ENCODE data around the gene TINCR. TPM values are rescaled to one million over a fixed set of nuclear protein-coding genes. Genes with fewer than 3 reads are reported as not detected.

Gene TINCR
- total RNA-seq, 1 donor from 2014 or later = not detected

DNA sequence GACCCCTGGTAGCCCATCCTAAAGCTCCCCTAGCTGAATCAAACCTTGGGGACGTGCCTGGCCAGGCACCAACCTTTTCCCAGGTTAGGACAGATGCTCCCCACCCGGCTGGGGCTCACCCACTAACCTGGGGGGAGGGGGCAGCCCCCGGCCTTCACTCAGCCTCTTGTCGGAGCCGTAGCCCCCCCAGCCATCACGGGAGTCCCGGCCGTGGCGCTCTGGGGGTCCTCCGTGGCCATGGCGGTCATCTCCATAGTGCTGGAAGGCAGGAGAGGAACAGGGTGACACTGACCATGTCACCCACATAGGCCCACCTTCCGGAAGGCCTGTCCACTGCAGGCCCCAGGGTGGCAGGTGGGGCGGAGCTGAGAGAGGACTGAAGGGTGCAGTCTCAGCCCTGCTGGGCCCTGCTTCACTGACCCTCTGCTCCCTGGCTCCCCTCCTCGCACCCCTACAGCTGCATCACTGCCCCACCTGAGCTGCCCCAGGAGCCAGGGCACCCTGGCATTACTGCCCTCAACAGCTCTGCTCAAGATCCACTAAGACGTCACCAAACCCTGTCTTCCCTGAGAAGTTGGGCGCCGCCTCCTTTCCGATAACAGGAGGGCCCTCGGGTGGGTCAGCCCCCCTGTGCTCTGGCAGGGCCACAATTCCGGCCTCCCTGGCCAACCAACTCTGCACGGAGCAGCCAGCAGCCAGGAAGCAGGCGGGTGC is 22.6 kb upstream of the TINCR start:
- H3K4me1 ChIP-seq (ENCODE audit: control insufficient read depth in 3 of 3, insufficient read depth in 3 of 3, low read length in 3 of 3) = peaks cover 25 to 37% (median 28%) of the 10 kb centered on the region in 3 donors
- H3K36me3 ChIP-seq (ENCODE audit: control insufficient read depth in 3 of 3, insufficient read depth in 3 of 3, low read length in 3 of 3) = peaks cover 81 to 88% (median 86%) of the 10 kb centered on the region in 3 donors
- H3K27me3 ChIP-seq (ENCODE audit: control insufficient read depth in 3 of 3, insufficient read depth in 3 of 3, low read length in 3 of 3) = no peaks in the 10 kb centered on the region
- no peak overlapping the region for H3K27ac ChIP-seq (ENCODE audit: low read depth, low read length)
- H3K9ac ChIP-seq (ENCODE audit: low read depth in 1 of 3, low read length in 3 of 3) = no peak overlapping the region
- H3K4me3 ChIP-seq (ENCODE audit: low read length in 3 of 3) = no peak overlapping the region
- no peaks in the 10 kb centered on the region for H3K9me3 ChIP-seq (ENCODE audit: control insufficient read depth in 3 of 3, low read length in 3 of 3)

DNA sequence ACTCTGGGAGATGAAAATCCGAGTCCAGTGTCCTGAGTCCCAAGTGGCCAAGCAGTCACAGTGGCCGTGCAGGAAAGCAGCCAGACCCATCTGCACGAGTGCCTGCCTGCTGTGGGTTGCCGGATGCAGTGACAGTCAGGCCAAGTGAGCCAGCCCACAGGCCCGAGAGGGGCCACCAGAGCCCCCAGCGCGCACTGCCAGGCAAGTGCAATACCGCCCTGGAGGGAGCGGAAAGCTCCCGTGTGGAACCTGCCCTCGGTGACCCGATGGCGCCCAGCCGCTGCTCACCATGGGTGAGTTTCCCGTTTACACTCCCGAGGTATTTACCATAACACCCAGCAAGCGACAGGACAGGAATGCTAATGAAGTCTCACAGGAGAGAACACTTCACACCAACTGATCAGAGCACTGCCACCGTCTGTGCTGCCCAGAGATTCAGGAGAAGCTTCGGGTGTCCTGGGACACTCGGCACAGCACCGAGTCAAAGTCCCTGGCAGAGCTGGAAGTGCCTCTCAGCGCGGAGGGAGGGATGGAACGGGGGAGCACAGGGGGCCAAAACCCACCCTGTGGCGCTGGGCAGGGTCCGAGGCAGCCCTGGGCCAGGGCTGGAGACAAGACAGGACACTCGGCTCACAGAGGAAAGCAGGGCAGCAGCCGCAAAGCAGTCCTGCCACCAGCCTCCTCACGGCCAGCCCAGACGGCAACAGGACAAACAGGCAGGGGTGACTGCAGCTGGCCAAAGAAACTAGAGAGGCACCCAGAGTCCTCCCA is 21.3 kb upstream of the TINCR start:
- no peak overlapping the region for H3K4me3 ChIP-seq (ENCODE audit: low read length in 3 of 3)
- H3K36me3 ChIP-seq (ENCODE audit: control insufficient read depth in 3 of 3, insufficient read depth in 3 of 3, low read length in 3 of 3) = peaks cover 69 to 76% (median 74%) of the 10 kb centered on the region in 3 donors
- H3K27me3 ChIP-seq (ENCODE audit: control insufficient read depth in 3 of 3, insufficient read depth in 3 of 3, low read length in 3 of 3) = no peaks in the 10 kb centered on the region
- H3K27ac ChIP-seq (ENCODE audit: low read depth, low read length) = peak overlapping the region; percentile 25
- H3K9me3 ChIP-seq (ENCODE audit: control insufficient read depth in 3 of 3, low read length in 3 of 3) = no peaks in the 10 kb centered on the region
- peak overlapping the region in 2 of 3 donors; percentile 23 to 30 for H3K9ac ChIP-seq (ENCODE audit: low read depth in 1 of 3, low read length in 3 of 3)
- H3K4me1 ChIP-seq (ENCODE audit: control insufficient read depth in 3 of 3, insufficient read depth in 3 of 3, low read length in 3 of 3) = peaks cover 28 to 40% (median 33%) of the 10 kb centered on the region in 3 donors

DNA sequence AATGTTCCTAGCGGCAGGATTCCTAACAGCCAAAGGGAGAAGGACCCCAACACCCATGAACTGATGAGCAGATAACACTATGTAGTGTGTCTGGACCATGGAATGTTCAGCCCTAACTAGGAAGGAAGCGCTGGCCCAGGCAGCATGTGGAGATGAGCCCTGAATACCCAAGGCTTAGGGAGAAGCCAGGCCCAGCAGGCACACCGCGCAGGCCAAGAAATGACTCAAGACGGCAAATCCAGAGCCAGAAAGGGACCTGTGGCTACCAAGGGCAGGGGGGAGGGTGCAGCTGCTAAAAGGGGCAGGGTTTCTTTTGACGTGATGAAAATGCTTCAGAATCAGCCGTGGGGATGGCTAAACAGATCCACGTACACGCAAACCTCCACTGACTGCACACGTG is 20.7 kb upstream of the TINCR start:
- Histone ChIP-seq H3K4me3 (ENCODE audit: low read length in 3 of 3) (no peak overlapping the region), H3K4me1 (ENCODE audit: control insufficient read depth in 3 of 3, insufficient read depth in 3 of 3, low read length in 3 of 3) (peaks cover 28 to 40% (median 33%) of the 10 kb centered on the region in 3 donors), H3K27me3 (ENCODE audit: control insufficient read depth in 3 of 3, insufficient read depth in 3 of 3, low read length in 3 of 3) (no peaks in the 10 kb centered on the region), H3K9me3 (ENCODE audit: control insufficient read depth in 3 of 3, low read length in 3 of 3) (no peaks in the 10 kb centered on the region), H3K36me3 (ENCODE audit: control insufficient read depth in 3 of 3, insufficient read depth in 3 of 3, low read length in 3 of 3) (peaks cover 63 to 70% (median 68%) of the 10 kb centered on the region in 3 donors), H3K9ac (ENCODE audit: low read depth in 1 of 3, low read length in 3 of 3) (peak overlapping the region in 1 of 3 donors; percentile 30), H3K27ac (ENCODE audit: low read depth, low read length) (no peak overlapping the region)

DNA sequence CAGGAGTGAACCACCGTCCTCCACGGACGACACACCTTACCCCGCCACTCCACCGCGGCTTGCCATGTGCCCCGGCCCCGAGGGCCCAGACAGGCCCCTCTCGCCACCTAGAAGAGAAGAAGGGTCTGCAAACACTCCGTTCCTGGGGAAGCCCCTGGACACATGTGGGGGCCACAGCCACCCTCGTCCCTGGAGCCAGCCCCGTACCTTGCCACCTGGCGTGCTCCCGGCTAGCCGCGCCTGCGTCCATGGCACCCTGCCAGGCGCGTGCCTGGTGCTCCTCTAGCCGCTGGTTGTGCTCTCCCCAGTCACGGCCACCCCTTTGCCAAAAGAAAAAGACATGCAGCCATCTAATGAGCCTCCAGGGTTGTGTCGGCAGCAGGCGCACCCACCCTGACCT is 19.9 kb upstream of the TINCR start:
- Histone ChIP-seq H3K4me1 (ENCODE audit: control insufficient read depth in 3 of 3, insufficient read depth in 3 of 3, low read length in 3 of 3) (peaks cover 28 to 40% (median 33%) of the 10 kb centered on the region in 3 donors), H3K4me3 (ENCODE audit: low read length in 3 of 3) (no peak overlapping the region), H3K9me3 (ENCODE audit: control insufficient read depth in 3 of 3, low read length in 3 of 3) (no peaks in the 10 kb centered on the region), H3K9ac (ENCODE audit: low read depth in 1 of 3, low read length in 3 of 3) (no peak overlapping the region), H3K27me3 (ENCODE audit: control insufficient read depth in 3 of 3, insufficient read depth in 3 of 3, low read length in 3 of 3) (no peaks in the 10 kb centered on the region), H3K27ac (ENCODE audit: low read depth, low read length) (no peak overlapping the region), H3K36me3 (ENCODE audit: control insufficient read depth in 3 of 3, insufficient read depth in 3 of 3, low read length in 3 of 3) (peaks cover 55 to 62% (median 60%) of the 10 kb centered on the region in 3 donors)

DNA sequence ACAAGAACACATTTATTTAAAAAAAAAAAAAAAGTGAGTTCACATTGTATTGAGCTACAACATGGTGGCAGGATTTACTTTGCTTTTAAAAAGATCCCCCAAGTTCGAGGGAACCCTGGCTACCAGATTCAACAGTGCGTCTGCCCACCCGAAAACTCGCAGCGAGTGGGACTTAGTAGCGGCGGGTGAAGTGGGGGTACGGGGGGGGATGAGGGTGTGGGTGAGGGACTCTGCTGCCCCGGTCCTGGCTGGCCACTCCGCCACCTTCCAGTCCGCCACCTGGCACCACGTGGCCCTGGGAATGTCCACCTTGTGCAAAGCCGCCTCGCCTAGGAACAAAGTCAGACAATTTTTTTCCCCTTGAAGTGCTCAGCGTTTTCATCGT is 19.3 kb upstream of the TINCR start:
- Histone ChIP-seq H3K9ac (ENCODE audit: low read depth in 1 of 3, low read length in 3 of 3) (no peak overlapping the region), H3K36me3 (ENCODE audit: control insufficient read depth in 3 of 3, insufficient read depth in 3 of 3, low read length in 3 of 3) (peaks cover 52 to 59% (median 59%) of the 10 kb centered on the region in 3 donors), H3K27ac (ENCODE audit: low read depth, low read length) (no peak overlapping the region), H3K27me3 (ENCODE audit: control insufficient read depth in 3 of 3, insufficient read depth in 3 of 3, low read length in 3 of 3) (no peaks in the 10 kb centered on the region), H3K4me3 (ENCODE audit: low read length in 3 of 3) (no peak overlapping the region), H3K4me1 (ENCODE audit: control insufficient read depth in 3 of 3, insufficient read depth in 3 of 3, low read length in 3 of 3) (peaks cover 28 to 40% (median 33%) of the 10 kb centered on the region in 3 donors), H3K9me3 (ENCODE audit: control insufficient read depth in 3 of 3, low read length in 3 of 3) (no peaks in the 10 kb centered on the region)

DNA sequence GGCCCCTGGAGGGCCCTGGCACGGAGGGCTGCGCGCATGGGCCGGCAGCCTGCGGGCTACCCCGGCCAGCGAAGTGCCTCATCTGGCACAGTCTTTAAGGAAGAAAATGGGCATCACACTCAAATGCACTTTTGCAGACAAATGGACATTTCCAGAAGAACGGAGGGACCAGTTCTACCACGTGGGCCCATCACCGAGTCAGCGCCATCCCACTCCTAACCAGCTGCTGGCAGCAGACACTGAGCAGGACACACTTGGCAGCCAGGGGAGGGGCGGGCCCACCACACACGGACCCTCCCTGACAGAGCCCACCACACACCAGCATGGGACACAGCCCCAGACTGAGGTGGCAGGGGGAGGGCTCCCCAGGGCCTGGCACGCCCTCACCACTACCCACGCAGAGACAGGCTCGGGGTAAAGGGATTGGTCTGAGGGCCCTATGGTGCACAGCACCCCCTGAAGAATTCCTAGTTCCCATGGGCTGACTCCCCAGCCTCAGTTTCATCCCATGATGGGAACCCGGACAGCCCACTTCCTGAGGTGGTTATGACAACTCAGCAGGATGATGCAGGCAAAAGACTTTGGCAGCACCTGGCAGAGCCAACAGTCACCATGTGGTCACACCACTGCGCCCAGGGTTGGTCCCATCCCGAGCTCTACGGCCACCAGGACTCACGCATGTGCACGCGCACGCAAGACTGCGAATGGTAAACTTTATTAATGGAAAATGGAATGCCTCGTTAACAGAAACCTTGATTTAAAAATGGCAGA is 18.7 kb upstream of the TINCR start:
- Histone ChIP-seq H3K4me3 (ENCODE audit: low read length in 3 of 3) (peak overlapping the region in 1 of 3 donors; percentile 17), H3K9ac (ENCODE audit: low read depth in 1 of 3, low read length in 3 of 3) (peak overlapping the region in 2 of 3 donors; percentile 16 to 72), H3K27me3 (ENCODE audit: control insufficient read depth in 3 of 3, insufficient read depth in 3 of 3, low read length in 3 of 3) (no peaks in the 10 kb centered on the region), H3K27ac (ENCODE audit: low read depth, low read length) (peak overlapping the region; percentile 64), H3K36me3 (ENCODE audit: control insufficient read depth in 3 of 3, insufficient read depth in 3 of 3, low read length in 3 of 3) (peaks cover 50 to 55% (median 55%) of the 10 kb centered on the region in 3 donors), H3K9me3 (ENCODE audit: control insufficient read depth in 3 of 3, low read length in 3 of 3) (no peaks in the 10 kb centered on the region), H3K4me1 (ENCODE audit: control insufficient read depth in 3 of 3, insufficient read depth in 3 of 3, low read length in 3 of 3) (peaks cover 28 to 40% (median 33%) of the 10 kb centered on the region in 3 donors)

DNA sequence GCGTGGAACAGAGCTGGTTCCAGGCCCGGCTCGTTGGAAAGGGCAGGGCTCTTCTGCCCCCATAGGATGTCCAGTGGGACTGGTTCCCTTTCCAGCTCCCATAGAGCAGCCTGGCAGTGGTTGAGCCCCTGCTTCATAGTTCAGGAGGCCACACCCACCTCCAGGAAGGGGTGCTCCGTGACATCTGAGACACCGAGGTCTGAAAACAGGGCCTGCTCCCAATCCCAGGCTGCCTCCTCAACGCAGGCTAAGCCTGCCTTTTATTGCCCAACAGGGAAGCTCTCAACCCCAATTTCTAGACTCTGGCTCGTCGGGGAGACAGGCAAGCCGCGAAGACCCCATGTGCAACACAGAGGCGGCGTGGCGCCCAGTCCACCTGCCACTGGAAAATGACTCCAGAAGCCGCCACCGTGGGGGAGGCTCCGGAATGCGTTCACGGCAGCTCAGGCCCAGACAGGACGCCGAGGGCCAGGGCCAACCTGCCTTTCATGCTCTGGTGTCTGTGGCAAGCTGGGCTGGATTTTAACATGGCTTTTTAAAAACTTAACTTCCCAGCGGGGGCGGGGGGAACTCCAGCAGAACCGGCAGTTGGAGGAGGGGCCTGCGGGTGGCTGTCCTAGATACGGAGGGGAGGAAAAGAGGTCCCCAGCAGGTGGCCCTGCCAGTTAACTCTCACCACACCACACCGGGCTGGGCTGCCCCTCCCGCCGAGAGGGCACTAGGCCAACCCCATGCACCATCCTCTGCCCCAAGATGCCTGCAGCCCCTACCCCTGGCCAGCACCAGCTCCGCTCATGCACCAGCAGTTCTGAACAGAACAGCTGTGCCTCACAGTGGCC is 17.9 kb upstream of the TINCR start:
- Histone ChIP-seq H3K9me3 (ENCODE audit: control insufficient read depth in 3 of 3, low read length in 3 of 3) (no peaks in the 10 kb centered on the region), H3K36me3 (ENCODE audit: control insufficient read depth in 3 of 3, insufficient read depth in 3 of 3, low read length in 3 of 3) (peaks cover 48 to 53% (median 50%) of the 10 kb centered on the region in 3 donors), H3K4me1 (ENCODE audit: control insufficient read depth in 3 of 3, insufficient read depth in 3 of 3, low read length in 3 of 3) (peaks cover 28 to 40% (median 33%) of the 10 kb centered on the region in 3 donors), H3K27ac (ENCODE audit: low read depth, low read length) (peak overlapping the region; percentile 64), H3K9ac (ENCODE audit: low read depth in 1 of 3, low read length in 3 of 3) (peak overlapping the region; percentile 16 to 72 (median 21)), H3K4me3 (ENCODE audit: low read length in 3 of 3) (peak overlapping the region in 2 of 3 donors; percentile 17 to 41), H3K27me3 (ENCODE audit: control insufficient read depth in 3 of 3, insufficient read depth in 3 of 3, low read length in 3 of 3) (no peaks in the 10 kb centered on the region)

DNA sequence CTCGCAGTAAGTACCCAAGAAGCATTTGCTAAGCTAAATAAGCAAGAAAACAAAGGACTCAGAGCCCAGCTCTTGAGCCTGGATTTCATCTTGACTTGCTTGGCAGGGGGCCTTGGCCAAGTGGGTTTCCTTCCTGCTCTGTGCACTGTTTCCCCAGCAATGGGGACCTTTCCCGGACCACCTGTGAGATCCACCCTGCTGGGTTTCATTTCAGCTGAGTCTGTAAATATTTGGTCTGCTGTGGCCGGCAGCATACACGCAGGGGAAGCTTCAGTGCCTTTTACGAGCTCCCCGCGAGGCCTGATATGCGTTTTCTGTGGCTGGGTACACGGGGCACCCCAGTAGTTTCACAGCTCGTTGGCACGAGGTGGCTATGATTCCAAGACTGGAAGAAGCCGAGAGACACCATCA is 12.4 kb upstream of the TINCR start:
- Histone ChIP-seq H3K36me3 (ENCODE audit: control insufficient read depth in 3 of 3, insufficient read depth in 3 of 3, low read length in 3 of 3) (peaks cover 5 to 10% (median 9%) of the 10 kb centered on the region in 3 donors), H3K4me1 (ENCODE audit: control insufficient read depth in 3 of 3, insufficient read depth in 3 of 3, low read length in 3 of 3) (peaks cover 2 to 5% (median 4%) of the 10 kb centered on the region in 3 donors), H3K27me3 (ENCODE audit: control insufficient read depth in 3 of 3, insufficient read depth in 3 of 3, low read length in 3 of 3) (no peaks in the 10 kb centered on the region), H3K9me3 (ENCODE audit: control insufficient read depth in 3 of 3, low read length in 3 of 3) (no peaks in the 10 kb centered on the region), H3K9ac (ENCODE audit: low read depth in 1 of 3, low read length in 3 of 3) (no peak overlapping the region), H3K4me3 (ENCODE audit: low read length in 3 of 3) (no peak overlapping the region), H3K27ac (ENCODE audit: low read depth, low read length) (no peak overlapping the region)

DNA sequence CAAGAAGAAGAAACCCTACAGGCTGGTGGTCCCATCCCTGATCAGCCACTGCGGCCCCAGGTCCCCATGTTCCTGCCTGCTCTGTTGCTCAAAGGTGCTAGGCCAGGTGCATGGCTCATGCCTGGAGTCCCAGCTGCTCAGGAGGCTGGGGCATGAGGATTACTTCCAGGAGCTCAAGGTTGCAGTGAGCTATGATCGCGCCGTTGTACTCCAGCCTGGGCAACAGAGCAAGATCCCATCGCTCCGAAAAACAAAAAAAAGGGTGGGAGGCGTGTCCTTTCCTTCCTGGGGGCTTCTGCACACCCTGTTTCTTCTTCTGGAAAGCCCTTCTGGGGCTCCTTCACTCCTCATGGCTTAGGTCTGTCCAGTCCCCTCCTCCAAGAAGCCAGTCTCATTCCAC is 11.9 kb upstream of the TINCR start:
- H3K27ac ChIP-seq (ENCODE audit: low read depth, low read length) = no peak overlapping the region
- H3K27me3 ChIP-seq (ENCODE audit: control insufficient read depth in 3 of 3, insufficient read depth in 3 of 3, low read length in 3 of 3) = no peaks in the 10 kb centered on the region
- no peaks in the 10 kb centered on the region for H3K9me3 ChIP-seq (ENCODE audit: control insufficient read depth in 3 of 3, low read length in 3 of 3)
- peaks cover 5 to 10% (median 9%) of the 10 kb centered on the region in 3 donors for H3K36me3 ChIP-seq (ENCODE audit: control insufficient read depth in 3 of 3, insufficient read depth in 3 of 3, low read length in 3 of 3)
- H3K4me3 ChIP-seq (ENCODE audit: low read length in 3 of 3) = no peak overlapping the region
- no peak overlapping the region for H3K9ac ChIP-seq (ENCODE audit: low read depth in 1 of 3, low read length in 3 of 3)
- peaks cover 0 to 4% (median 0%) of the 10 kb centered on the region in 3 donors for H3K4me1 ChIP-seq (ENCODE audit: control insufficient read depth in 3 of 3, insufficient read depth in 3 of 3, low read length in 3 of 3)

Measured in skeletal muscle tissue (tissue), 4 donors.